Regular cardiac myocyte (primary cell): ENCODE measurements around the gene LGALS3BP. TPM values are rescaled to one million over a fixed set of nuclear protein-coding genes. Genes with fewer than 3 reads are reported as not detected.

Experiments
- total RNA-seq: library from RNA; depleted of rRNA; stranded (reverse); fragments of >200 nt; gene quantifications from 2 replicates; pipeline ENCODE4 v1.2.3, GENCODE V29; 2014

Gene LGALS3BP, protein sequence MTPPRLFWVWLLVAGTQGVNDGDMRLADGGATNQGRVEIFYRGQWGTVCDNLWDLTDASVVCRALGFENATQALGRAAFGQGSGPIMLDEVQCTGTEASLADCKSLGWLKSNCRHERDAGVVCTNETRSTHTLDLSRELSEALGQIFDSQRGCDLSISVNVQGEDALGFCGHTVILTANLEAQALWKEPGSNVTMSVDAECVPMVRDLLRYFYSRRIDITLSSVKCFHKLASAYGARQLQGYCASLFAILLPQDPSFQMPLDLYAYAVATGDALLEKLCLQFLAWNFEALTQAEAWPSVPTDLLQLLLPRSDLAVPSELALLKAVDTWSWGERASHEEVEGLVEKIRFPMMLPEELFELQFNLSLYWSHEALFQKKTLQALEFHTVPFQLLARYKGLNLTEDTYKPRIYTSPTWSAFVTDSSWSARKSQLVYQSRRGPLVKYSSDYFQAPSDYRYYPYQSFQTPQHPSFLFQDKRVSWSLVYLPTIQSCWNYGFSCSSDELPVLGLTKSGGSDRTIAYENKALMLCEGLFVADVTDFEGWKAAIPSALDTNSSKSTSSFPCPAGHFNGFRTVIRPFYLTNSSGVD
- 243 and 572 TPM in 2 replicates for total RNA-seq

DNA sequence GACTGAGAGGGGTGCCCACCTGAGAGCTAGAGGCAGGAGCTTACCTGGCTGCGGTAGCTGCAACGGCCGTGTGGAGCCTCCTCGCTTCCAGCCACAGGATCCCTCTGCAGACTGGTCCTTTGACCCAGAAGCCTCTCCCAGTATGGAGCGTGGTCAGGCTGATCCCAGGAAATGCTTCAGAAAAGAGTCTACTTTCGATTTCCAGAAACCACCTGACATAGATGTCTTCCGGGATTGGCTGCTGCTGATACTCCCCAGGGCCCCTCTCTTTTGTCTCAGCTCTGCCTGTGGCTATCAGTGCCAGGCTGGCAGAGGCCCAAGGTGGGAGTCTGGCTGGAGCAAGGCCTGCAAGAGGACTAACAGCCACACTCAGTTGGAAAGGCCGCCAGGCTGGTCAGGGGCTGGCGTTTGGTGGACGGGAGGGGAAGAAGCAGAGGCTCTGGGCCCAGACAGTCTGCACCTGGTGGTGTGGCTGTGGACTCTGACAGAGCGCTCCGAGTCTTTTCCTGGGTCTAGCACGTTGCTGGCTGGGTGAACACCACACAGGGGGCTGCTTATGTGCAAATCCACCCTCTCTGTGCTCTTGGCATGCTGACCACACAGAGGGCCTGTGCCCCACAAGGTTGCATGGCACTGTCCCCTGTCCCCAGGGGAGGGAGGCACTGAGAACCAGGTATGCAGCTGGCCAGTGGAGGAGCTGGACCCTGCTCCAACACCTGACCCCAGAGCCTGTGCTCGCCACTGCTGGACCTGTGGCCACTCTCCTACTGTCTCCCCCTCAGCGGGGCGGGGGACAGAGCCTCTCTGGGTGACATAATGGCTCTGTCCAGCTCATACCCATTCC lies at the start of gene LGALS3BP:
Gene LGALS3BP, minus strand, starts transcription at position 144 of the 844 bp plus-strand sequence. CDS start 2,732 bp downstream, outside the sequence.

DNA sequence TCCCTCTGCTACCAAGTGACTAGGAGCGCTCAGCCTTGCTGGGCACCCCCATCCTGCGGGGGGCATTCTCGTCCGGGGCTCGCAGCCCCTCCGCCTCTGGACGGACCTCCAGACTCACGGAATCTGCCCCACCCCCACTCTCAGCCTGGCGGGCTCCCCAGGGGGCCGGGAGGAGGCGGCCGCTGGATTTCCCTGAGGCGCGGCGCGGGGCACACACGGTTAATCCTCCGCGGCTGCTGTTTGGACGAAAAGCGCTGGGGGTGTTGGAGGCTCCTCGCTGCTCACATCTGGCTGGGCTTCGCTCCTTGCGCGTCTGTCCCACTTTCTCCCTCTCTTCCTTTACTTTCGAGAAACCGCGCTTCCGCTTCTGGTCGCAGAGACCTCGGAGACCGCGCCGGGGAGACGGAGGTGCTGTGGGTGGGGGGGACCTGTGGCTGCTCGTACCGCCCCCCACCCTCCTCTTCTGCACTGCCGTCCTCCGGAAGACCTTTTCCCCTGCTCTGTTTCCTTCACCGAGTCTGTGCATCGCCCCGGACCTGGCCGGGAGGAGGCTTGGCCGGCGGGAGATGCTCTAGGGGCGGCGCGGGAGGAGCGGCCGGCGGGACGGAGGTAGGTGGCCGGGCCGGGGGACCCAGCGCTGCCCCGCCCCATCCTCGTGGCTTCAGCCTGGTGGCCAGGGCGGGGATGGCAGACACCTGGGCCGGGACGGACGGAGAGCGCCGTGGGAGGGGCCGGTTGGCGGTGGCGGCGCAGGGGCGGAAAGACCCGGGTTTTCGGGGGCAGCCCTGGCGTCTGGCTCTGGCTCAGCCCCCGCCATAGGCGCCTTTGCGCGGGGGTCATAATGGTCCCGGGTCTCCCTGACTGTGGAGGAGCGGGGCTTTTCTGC lies 44.4 kb upstream of the LGALS3BP start, which contains the start of gene C1QTNF1:
Gene C1QTNF1, plus strand, starts transcription at position 284 of the 886 bp plus-strand sequence. CDS start 19,800 bp downstream, outside the sequence.

DNA sequence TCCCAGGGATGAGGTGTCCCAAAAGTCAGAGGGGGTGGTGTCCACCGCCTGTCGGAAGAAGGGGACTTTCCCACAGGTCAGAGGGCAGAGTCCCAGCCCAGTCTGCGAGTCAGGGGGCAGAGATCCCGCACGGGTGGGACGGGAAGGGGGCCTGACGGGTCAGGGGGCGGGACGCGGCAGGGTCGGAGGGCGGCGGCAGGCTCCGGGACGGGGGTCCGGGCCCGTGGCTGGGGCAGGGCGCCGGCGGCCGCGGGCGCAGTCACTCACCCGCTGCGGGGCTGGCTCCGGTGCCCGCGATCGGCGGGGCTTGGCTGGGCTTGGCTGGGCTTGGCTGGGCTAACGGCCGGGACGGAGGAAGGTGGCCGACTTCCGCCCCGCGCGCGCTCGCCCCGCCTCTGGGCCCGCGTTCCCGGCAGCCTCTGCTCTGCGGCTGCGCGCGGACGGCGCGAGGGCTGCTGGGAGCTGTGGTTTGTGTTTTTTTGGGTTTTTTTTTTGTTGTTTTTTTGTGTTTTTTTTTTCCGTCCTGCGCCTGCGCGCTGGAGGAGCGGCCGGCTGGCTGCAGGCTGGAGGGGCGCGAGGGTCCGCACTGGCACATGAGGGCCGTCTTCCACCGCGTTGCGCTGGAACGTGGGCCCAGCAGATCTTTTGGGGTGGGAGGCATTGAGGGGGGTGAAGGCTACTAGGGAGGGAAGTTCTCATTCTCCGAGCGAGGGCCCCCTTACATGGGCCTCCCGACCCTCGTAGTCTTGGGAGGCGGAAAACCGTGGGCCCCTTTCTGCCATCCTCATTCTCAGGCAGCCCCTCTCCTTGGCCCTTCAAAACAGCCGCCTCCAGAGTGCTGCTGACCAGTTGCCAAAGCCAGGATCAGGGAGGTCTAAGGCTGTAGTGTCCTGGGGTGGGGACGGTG lies 29.9 kb upstream of the LGALS3BP start, which contains the start of gene CANT1:
Gene CANT1, minus strand, starts transcription at position 368 of the 907 bp plus-strand sequence. CDS start 12,142 bp downstream, outside the sequence.

DNA sequence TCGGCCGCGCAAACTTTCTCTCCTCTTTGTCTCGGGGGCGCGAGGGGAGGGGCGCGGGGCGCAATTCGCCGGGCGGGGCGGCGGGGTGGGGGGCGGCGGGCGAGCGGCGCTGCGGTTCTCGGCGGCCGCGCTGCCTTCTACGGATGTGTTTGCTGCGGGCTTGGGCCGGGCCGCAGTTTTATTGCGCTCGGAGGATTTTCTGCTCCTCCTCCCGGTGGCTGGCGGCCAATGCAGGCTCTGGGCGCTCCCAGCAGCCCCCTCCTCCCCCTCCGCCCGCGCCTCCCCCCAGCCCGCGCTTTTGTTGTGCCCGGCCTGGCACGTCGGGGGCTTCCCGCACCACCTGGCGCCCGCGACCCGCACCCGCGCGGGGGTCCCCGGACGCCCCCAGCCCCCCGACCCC lies 54.5 kb downstream of the LGALS3BP start, which contains the start of gene TIMP2:
Gene TIMP2, minus strand, starts transcription at position 154 of the 400 bp plus-strand sequence. CDS start 299 bp downstream, outside the sequence.

Other genes starting within 250 kb of the LGALS3BP start
- 5.9 and 10.5 TPM in 2 replicates for gene CYTH1, start 197.7 kb downstream of the LGALS3BP start, total RNA-seq
- 14.1 and 15.1 TPM in 2 replicates for gene USP36, start 139.1 kb downstream of the LGALS3BP start, total RNA-seq
- gene CEP295NL, start 76.7 kb downstream of the LGALS3BP start, total RNA-seq = 1.3 and 1.4 TPM in 2 replicates
- 45.8 and 51.9 TPM in 2 replicates for gene TIMP2, start 54.5 kb downstream of the LGALS3BP start, total RNA-seq
- gene CANT1, start 29.8 kb upstream of the LGALS3BP start, total RNA-seq = 55.2 and 67.9 TPM in 2 replicates
- 21.7 and 158 TPM in 2 replicates for gene C1QTNF1, start 44.2 kb upstream of the LGALS3BP start, total RNA-seq
- gene ENGASE, start 94.9 kb upstream of the LGALS3BP start, total RNA-seq = 13.4 and 16.9 TPM in 2 replicates